Kidney (tissue), 14 donors: Measurements from ENCODE around the gene SARNP. TPM values are rescaled to one million over a fixed set of nuclear protein-coding genes. Genes with fewer than 3 reads are reported as not detected.

Experiments used
- DNase-seq, 5 donors: peaks; one replicate each; pipeline ENCODE4 v3.0.0-alpha.2; 2013 to 2020
- FAIRE-seq: peaks from 2 replicates; lab custom pipeline; 2012; peaks lifted over from hg19 to GRCh38; lab: Jason Lieb, UNC
- H3K27ac ChIP-seq, 2 donors: one replicate each; pipeline ENCODE4 v1.7.0; 2013; ENCODE audit warnings: low read depth in 2 of 2, low read length in 2 of 2, inconsistent platforms in 1 of 2
- H3K27me3 ChIP-seq: one replicate; pipeline ENCODE4 v1.7.1; 2013; ENCODE audit warnings: low read length, inconsistent platforms; ENCODE audit not compliant: control insufficient read depth, insufficient read depth
- H3K36me3 ChIP-seq, 3 donors: one replicate each; pipeline versions ENCODE4 v1.7.0 to v1.7.1; 2013; ENCODE audit warnings: low read length in 3 of 3, control low read depth in 1 of 3, inconsistent platforms in 1 of 3; ENCODE audit not compliant: insufficient read depth in 3 of 3, control insufficient read depth in 2 of 3
- H3K4me1 ChIP-seq, 3 donors: one replicate each; pipeline versions ENCODE4 v1.7.0 to v1.7.1; 2013; ENCODE audit warnings: low read length in 3 of 3, inconsistent platforms in 1 of 3, low read depth in 1 of 3; ENCODE audit not compliant: control insufficient read depth in 2 of 3, insufficient read depth in 2 of 3
- H3K4me3 ChIP-seq, 3 donors: one replicate each; pipeline versions ENCODE4 v1.7.0 to v1.8.1; 2013; ENCODE audit warnings: low read length in 3 of 3, control low read depth in 1 of 3, inconsistent platforms in 1 of 3
- H3K9ac ChIP-seq, 3 donors: one replicate each; pipeline versions ENCODE4 v1.7.0 to v1.7.1; 2013; ENCODE audit warnings: low read length in 3 of 3, control low read depth in 1 of 3, inconsistent platforms in 1 of 3
- H3K9me3 ChIP-seq, 3 donors: one replicate each; pipeline versions ENCODE4 v1.7.0 to v1.7.1; 2013; ENCODE audit warnings: low read length in 3 of 3, control low read depth in 1 of 3, inconsistent platforms in 1 of 3; ENCODE audit not compliant: control insufficient read depth in 2 of 3, insufficient read depth in 1 of 3
- CTCF ChIP-seq: IDR thresholded peaks from 3 replicates; pipeline ENCODE4 v1.5.1; 2012; ENCODE audit warnings: mild to moderate bottlenecking, moderate library complexity, borderline replicate concordance; ENCODE audit not compliant: insufficient read depth; ENCODE audit errors: extremely low read depth
- intact Hi-C: fragments of 100-400 bp; cut with DNase I; formaldehyde crosslinking; loops from one replicate; pipeline ENCODE4 v1.11.1; 2022
- polyA plus RNA-seq: library from polyadenylated mRNA; stranded (reverse); fragments of 350-450 nt; fragmentation: Illumina TruSeq; extraction: RNeasy Lipid Tissue Mini Kit (QIAGEN cat#74804); gene quantifications from one replicate; pipeline ENCODE4 v1.2.3, GENCODE V29; 2014; ENCODE audit warnings: low read depth, low replicate concordance; ENCODE audit not compliant: insufficient read depth
- total RNA-seq: library from RNA; stranded (reverse); fragmentation: NEBNext Ultra II Directional; extraction: Animal tissue kit (Norgen Biotek cat#: 25700); gene quantifications from one replicate; pipeline ENCODE4 v1.2.1, GENCODE V29; 2021
- donor health status: control.
- donor health status: control.
- donor health status: control.
- donor health status: control.
- donor health status: control.
- donor health status: DM: yes; HTN: yes; CAD: no.
- donor health status: Normal renal cell carcinoma (clear cell type).

The SARNP gene
- total and polyA plus RNA-seq, 2 donors from 2014 or later = 51.1 to 109 TPM

- H3K4me1 ChIP-seq = no peaks in the 10 kb centered on the region
- intact Hi-C loops = no loop called here
- no peak for TF ChIP-seq CTCF
- no peak overlapping the region for H3K4me3 ChIP-seq
- DNase-seq (peak in 4 of 5 donors; percentile 50 to 71 (median 66)), FAIRE-seq (no peak)
- no peak overlapping the region for H3K27ac ChIP-seq
- no peak overlapping the region for H3K9ac ChIP-seq
- no peaks in the 10 kb centered on the region for H3K9me3 ChIP-seq
- no peaks in the 10 kb centered on the region for H3K27me3 ChIP-seq
- peaks cover 7 to 41% (median 13%) of the 10 kb centered on the region in 3 donors for H3K36me3 ChIP-seq
Observed at GRCh38 chr12:55788546-55788945, 29.0 kb downstream of the SARNP start.

DNA sequence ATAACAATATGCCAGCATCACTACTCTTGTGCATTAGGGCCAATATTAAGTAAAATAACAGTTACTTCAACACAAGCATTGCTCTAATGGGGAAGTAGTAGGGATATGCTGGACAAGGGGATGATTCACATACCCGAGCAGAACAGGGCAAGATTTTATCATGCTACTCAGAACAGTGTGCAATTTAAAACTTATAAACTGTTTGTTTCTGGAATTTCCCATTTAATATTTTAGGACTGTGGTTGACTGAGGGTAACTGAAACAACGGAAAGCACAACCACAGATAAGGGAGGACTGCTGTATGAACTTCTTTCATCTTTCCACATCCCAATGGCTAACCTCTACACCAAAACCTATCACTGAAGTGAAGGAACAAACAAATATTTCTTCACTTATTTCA, 36.8 kb downstream of the SARNP start:
- DNase-seq (no peak), FAIRE-seq (no peak)
- Histone ChIP-seq H3K9ac (no peak overlapping the region), H3K4me1 (no peaks in the 10 kb centered on the region), H3K27me3 (no peaks in the 10 kb centered on the region), H3K36me3 (peaks cover 5 to 35% (median 14%) of the 10 kb centered on the region in 3 donors), H3K4me3 (no peak overlapping the region), H3K27ac (no peak overlapping the region), H3K9me3 (no peaks in the 10 kb centered on the region)
- intact Hi-C loops = no loop called here
- TF ChIP-seq CTCF = no peak

DNA sequence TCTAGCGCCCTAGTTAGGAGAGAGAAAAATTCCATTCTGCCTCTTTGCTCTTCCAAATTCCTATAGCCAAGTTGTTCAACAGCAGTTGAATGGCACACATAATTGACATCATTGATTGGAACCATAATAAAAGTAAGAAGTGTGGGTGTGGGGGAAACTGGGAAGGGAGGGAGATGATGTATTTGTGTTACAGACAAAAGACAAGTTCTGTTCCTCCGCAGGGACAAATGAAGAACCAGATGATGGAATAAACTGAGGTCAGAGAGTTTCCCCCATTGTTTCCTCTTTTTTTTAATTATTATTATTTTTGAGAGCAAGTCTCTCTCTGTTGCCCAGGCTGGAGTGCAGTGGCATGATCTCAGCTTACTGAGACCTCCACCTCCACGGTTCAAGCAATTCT, 39.7 kb downstream of the SARNP start:
- FAIRE-seq (no peak), DNase-seq (no peak)
- no peak for TF ChIP-seq CTCF
- no peaks in the 10 kb centered on the region for H3K4me1 ChIP-seq
- no peak overlapping the region for H3K9ac ChIP-seq
- no peak overlapping the region for H3K27ac ChIP-seq
- intact Hi-C loops = no loop called here
- H3K27me3 ChIP-seq = no peaks in the 10 kb centered on the region
- peaks cover 4 to 15% (median 9%) of the 10 kb centered on the region in 3 donors for H3K36me3 ChIP-seq
- no peaks in the 10 kb centered on the region for H3K9me3 ChIP-seq
- H3K4me3 ChIP-seq = no peak overlapping the region

GRCh38 chr12:55771736-55772135, 45.8 kb downstream of the SARNP start:
- no peak for FAIRE-seq
- H3K27me3 ChIP-seq = no peaks in the 10 kb centered on the region
- H3K27ac ChIP-seq = no peak overlapping the region
- TF ChIP-seq CTCF = no peak
- H3K4me1 ChIP-seq = no peaks in the 10 kb centered on the region
- no peaks in the 10 kb centered on the region for H3K9me3 ChIP-seq
- intact Hi-C loops = no loop called here
- DNase-seq = no peak
- peaks cover 3 to 9% (median 6%) of the 10 kb centered on the region in 3 donors for H3K36me3 ChIP-seq
- H3K9ac ChIP-seq = no peak overlapping the region
- H3K4me3 ChIP-seq = no peak overlapping the region
